ENCODE results near the gene TMEM42. TPM values are rescaled to one million over a fixed set of nuclear protein-coding genes. Genes with fewer than 3 reads are reported as not detected.

The TMEM42 gene
- polyA plus RNA-seq, 1 donor from 2014 or later: 15.1 TPM

DNA sequence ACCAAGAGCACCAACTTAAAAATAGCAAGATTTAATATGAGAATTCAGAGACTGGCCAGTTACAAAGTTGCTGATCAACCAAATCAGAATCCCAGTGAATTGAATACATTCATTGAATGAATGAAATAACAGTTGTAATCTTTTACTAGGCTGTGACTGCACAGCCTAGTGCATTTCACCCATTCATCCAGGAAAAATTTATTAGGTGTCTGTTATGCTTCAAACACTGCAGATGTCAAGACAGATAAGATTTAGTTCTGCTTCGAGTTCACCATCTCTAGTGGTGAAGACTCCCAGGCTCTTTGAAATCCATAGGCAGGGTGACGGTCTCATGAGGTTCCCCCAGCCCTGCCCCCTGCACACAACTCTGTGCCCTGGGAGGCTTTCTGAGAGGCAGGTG, 41.6 kb downstream of the TMEM42 start:
- Histone ChIP-seq H3K9ac (ENCODE audit: low read length) (no peak overlapping the region), H3K9me3 (ENCODE audit: low read length) (no peaks in the 10 kb centered on the region), H3K4me3 (ENCODE audit: low read length) (no peak overlapping the region), H4K20me1 (ENCODE audit: insufficient read depth) (no peaks in the 10 kb centered on the region), H2AFZ (ENCODE audit: low read depth, low read length) (no peak overlapping the region), H3K9me2 (ENCODE audit: insufficient read depth, low read length) (no peaks in the 10 kb centered on the region), H3F3A (ENCODE audit: insufficient read depth, low read length, poor library complexity, severe bottlenecking) (no peaks in the 10 kb centered on the region), H3K27ac (ENCODE audit: low read length) (no peak overlapping the region), H3K79me2 (replicated peaks; ENCODE audit: insufficient read depth, low read length) (no peaks in the 10 kb centered on the region), H3K4me2 (ENCODE audit: low read length) (no peak overlapping the region), H3K27me3 (ENCODE audit: insufficient read depth, low read depth, low read length) (no peaks in the 10 kb centered on the region), H3K36me3 (ENCODE audit: insufficient read depth, low read length) (no peaks in the 10 kb centered on the region)
- TF ChIP-seq POLR2AphosphoS5 (IDR thresholded peaks at IDR 0.05) (no peak), SMC3 (conservative IDR thresholded peaks at IDR 0.05; ENCODE audit: poor library complexity) (no peak), TAF1 (IDR thresholded peaks at IDR 0.05; ENCODE audit: low read depth) (no peak), EP300 (conservative IDR thresholded peaks at IDR 0.05; ENCODE audit: poor library complexity, severe bottlenecking) (no peak), RAD21 (conservative IDR thresholded peaks at IDR 0.05) (no peak), MXI1 (conservative IDR thresholded peaks at IDR 0.05; ENCODE audit: poor library complexity, severe bottlenecking) (no peak), EZH2 (IDR thresholded peaks at IDR 0.05; ENCODE audit: borderline replicate concordance, insufficient read depth, low read length, poor library complexity, severe bottlenecking) (no peak)
- TF ChIP-seq, protein P1, sequence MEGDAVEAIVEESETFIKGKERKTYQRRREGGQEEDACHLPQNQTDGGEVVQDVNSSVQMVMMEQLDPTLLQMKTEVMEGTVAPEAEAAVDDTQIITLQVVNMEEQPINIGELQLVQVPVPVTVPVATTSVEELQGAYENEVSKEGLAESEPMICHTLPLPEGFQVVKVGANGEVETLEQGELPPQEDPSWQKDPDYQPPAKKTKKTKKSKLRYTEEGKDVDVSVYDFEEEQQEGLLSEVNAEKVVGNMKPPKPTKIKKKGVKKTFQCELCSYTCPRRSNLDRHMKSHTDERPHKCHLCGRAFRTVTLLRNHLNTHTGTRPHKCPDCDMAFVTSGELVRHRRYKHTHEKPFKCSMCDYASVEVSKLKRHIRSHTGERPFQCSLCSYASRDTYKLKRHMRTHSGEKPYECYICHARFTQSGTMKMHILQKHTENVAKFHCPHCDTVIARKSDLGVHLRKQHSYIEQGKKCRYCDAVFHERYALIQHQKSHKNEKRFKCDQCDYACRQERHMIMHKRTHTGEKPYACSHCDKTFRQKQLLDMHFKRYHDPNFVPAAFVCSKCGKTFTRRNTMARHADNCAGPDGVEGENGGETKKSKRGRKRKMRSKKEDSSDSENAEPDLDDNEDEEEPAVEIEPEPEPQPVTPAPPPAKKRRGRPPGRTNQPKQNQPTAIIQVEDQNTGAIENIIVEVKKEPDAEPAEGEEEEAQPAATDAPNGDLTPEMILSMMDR (IDR thresholded peaks at IDR 0.05; ENCODE audit: poor library complexity, severe bottlenecking): no peak
- TF ChIP-seq, protein P2, sequence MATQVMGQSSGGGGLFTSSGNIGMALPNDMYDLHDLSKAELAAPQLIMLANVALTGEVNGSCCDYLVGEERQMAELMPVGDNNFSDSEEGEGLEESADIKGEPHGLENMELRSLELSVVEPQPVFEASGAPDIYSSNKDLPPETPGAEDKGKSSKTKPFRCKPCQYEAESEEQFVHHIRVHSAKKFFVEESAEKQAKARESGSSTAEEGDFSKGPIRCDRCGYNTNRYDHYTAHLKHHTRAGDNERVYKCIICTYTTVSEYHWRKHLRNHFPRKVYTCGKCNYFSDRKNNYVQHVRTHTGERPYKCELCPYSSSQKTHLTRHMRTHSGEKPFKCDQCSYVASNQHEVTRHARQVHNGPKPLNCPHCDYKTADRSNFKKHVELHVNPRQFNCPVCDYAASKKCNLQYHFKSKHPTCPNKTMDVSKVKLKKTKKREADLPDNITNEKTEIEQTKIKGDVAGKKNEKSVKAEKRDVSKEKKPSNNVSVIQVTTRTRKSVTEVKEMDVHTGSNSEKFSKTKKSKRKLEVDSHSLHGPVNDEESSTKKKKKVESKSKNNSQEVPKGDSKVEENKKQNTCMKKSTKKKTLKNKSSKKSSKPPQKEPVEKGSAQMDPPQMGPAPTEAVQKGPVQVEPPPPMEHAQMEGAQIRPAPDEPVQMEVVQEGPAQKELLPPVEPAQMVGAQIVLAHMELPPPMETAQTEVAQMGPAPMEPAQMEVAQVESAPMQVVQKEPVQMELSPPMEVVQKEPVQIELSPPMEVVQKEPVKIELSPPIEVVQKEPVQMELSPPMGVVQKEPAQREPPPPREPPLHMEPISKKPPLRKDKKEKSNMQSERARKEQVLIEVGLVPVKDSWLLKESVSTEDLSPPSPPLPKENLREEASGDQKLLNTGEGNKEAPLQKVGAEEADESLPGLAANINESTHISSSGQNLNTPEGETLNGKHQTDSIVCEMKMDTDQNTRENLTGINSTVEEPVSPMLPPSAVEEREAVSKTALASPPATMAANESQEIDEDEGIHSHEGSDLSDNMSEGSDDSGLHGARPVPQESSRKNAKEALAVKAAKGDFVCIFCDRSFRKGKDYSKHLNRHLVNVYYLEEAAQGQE (IDR thresholded peaks at IDR 0.05; ENCODE audit: borderline replicate concordance): no peak

DNA sequence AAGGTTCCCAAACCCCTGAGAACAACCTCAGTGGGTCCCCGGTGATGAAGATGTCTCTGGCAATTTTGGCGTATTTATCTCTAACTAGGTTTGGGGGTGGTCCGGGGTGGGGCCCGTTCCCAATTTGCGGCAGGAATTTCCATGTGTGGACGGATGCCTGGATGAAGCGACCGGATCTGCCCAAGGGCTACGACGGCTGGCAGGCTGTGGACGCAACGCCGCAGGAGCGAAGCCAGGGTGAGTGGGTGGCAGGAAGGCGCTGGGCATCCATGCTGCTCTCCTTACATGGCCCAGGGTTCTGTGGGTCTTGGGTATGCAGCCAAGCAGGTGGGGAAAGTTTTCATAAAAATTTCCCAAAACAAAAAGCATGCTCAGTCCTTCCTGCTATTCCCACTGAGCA, 42.0 kb downstream of the TMEM42 start:
- Histone ChIP-seq H3K9ac (ENCODE audit: low read length) (no peak overlapping the region), H3K4me3 (ENCODE audit: low read length) (no peak overlapping the region), H2AFZ (ENCODE audit: low read depth, low read length) (no peak overlapping the region), H3F3A (ENCODE audit: insufficient read depth, low read length, poor library complexity, severe bottlenecking) (no peaks in the 10 kb centered on the region), H3K4me2 (ENCODE audit: low read length) (no peak overlapping the region), H3K27me3 (ENCODE audit: insufficient read depth, low read depth, low read length) (no peaks in the 10 kb centered on the region), H3K9me2 (ENCODE audit: insufficient read depth, low read length) (no peaks in the 10 kb centered on the region), H3K9me3 (ENCODE audit: low read length) (no peaks in the 10 kb centered on the region), H3K79me2 (replicated peaks; ENCODE audit: insufficient read depth, low read length) (no peaks in the 10 kb centered on the region), H4K20me1 (ENCODE audit: insufficient read depth) (no peaks in the 10 kb centered on the region), H3K36me3 (ENCODE audit: insufficient read depth, low read length) (no peaks in the 10 kb centered on the region), H3K27ac (ENCODE audit: low read length) (no peak overlapping the region)
- no peak for TF ChIP-seq POLR2AphosphoS5 (IDR thresholded peaks at IDR 0.05)
- TF ChIP-seq EP300 (conservative IDR thresholded peaks at IDR 0.05; ENCODE audit: poor library complexity, severe bottlenecking): no peak
- TF ChIP-seq MXI1 (conservative IDR thresholded peaks at IDR 0.05; ENCODE audit: poor library complexity, severe bottlenecking): no peak
- TF ChIP-seq, protein P1 (IDR thresholded peaks at IDR 0.05; ENCODE audit: poor library complexity, severe bottlenecking): no peak
- no peak for TF ChIP-seq TAF1 (IDR thresholded peaks at IDR 0.05; ENCODE audit: low read depth)
- TF ChIP-seq RAD21 (conservative IDR thresholded peaks at IDR 0.05): no peak
- no peak for TF ChIP-seq SMC3 (conservative IDR thresholded peaks at IDR 0.05; ENCODE audit: poor library complexity)
- TF ChIP-seq, protein P2 (IDR thresholded peaks at IDR 0.05; ENCODE audit: borderline replicate concordance): no peak
- TF ChIP-seq EZH2 (IDR thresholded peaks at IDR 0.05; ENCODE audit: borderline replicate concordance, insufficient read depth, low read length, poor library complexity, severe bottlenecking): no peak
